Measurements from ENCODE around the gene ZFAND2A.

Gene ZFAND2A

DNA sequence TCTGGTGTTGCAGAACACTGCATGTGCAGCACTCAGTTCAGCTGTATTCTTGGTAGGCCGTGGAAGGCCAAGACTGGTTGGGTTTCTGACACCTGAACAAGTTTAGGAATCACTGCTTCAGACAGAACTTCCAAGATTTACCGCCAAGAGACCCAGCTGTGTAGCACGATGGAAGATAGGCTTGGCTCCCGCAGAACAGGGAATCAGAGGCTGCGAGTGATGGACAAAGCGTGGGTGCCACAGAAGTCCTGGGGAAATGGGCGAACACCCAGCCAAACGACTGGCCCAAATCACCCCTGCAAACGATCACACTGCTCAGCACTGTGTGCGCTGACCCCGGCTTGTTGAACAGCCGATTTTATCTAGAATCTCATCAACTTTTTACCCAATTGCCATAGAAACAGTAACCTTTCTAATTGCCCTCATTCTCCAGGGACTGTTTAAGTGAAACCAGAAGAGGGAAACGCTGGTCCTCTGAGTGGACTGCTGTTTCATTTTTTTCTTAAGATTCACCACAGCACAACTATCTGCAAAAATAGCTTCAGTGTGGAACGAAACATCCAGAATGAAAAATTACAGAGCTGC lies 17.9 kb downstream of the ZFAND2A start:
- TF ChIP-seq CTCF (conservative IDR thresholded peaks at IDR 0.05; ENCODE audit: low read depth, low read length) = no peak
- no peak for DNase-seq (ENCODE audit: low read depth)
- H3K4me3 ChIP-seq (ENCODE audit: low read length) = no peak overlapping the region

- no peak for TF ChIP-seq CTCF (conservative IDR thresholded peaks at IDR 0.05; ENCODE audit: low read depth, low read length)
- no peak overlapping the region for H3K4me3 ChIP-seq (ENCODE audit: low read length)
- no peak for DNase-seq (ENCODE audit: low read depth)
Measured at GRCh38 chr7:1141651-1142050, 18.3 kb downstream of the ZFAND2A start.

DNA sequence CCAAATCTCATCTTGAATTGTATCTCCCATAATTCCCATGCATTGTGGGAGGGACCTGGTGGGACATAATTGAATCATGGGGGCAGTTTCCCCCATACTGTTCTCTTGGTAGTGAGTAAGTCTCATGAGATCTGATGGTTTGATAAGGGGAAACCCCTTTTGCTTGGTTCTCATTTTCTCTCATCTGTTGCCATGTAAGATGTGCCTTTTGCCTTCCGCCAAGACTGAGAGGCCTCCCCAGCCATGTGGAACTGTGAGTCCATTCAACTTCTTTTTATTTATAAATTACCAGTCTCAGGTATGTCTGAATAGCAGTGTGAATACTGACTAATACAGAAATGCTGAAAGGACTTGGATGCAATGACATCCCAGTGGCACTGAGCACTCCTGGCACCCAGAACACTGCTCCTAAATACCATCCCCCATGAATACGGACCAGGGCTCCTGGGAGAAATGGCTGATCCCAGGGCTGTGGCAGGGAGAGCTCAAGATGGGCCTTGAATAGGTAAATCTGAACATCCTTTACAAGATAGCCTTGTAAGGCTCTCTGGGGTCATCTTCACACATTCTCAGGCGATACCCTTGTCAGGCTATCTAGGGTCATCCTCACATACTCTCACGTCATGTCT lies 19.4 kb downstream of the ZFAND2A start:
- no peak overlapping the region for H3K4me3 ChIP-seq (ENCODE audit: low read length)
- no peak for TF ChIP-seq CTCF (conservative IDR thresholded peaks at IDR 0.05; ENCODE audit: low read depth, low read length)
- no peak for DNase-seq (ENCODE audit: low read depth)

DNA sequence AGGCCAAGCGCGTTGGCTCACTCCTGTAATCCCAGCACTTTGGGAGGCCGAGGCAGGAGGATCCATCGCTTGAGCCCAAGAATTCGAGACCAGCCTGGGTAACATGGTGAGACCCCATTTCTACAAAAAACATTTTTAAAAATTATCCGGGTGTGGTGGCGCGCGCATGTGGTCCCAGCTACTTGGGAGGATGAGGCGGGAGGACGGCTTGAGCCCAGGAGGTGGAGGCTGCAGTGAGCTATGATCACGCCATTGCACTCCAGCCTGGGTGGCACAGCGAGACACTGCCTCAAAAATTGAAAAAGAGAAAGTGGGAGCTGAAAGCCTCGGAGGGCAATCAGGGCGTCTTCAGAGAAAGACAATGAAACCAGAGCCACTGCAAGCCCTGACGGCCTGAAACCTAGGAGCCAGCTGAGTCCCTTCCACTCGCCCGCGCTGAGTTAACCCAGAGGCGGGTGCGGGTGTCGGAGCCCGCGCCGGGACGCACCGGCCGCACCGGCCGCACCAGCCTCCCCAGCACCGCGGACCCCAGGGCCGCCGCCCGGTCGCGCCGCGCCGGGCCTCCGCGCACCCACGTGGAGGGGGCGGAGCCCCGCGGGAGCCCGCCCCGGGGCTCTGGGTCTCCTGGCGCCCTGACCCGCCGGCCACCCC lies 22.4 kb downstream of the ZFAND2A start:
- peak overlapping the region; percentile 71 for H3K4me3 ChIP-seq (ENCODE audit: low read length)
- TF ChIP-seq CTCF (conservative IDR thresholded peaks at IDR 0.05; ENCODE audit: low read depth, low read length) = no peak
- no peak for DNase-seq (ENCODE audit: low read depth)

DNA sequence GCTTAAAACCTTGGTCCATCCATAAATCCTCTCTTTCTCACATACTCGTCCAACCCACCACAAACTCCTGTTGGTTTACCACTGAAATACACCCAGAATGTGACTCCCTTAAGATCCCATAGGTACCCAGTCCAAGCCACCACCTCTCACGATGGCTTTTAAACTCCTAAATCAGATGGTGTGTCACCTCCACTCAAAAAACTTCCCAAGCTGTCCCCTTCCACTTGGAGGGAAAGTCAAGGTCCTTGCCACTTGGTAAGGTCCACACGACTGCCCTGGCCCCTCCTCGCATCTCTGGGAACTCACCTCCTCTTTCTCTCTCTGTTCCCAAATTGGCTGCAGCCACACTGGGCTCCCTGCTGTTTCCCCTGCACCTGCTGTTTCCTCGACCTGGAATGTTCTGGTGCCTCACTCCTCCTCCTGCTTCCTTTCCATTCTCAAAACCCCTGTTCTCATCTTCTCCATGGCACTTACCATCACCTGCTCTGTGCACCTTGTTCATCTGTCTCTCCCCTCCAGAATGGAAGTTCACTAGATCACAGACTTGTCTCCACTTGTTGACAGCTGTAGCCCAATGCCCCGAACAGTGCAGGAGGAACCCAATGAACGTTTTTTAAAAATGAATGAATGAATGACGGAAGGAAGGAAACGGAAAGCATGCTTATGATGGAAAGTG lies 23.0 kb downstream of the ZFAND2A start:
- no peak for DNase-seq (ENCODE audit: low read depth)
- H3K4me3 ChIP-seq (ENCODE audit: low read length) = peak overlapping the region; percentile 71
- no peak for TF ChIP-seq CTCF (conservative IDR thresholded peaks at IDR 0.05; ENCODE audit: low read depth, low read length)

- no peak for DNase-seq (ENCODE audit: low read depth)
- no peak for TF ChIP-seq CTCF (conservative IDR thresholded peaks at IDR 0.05; ENCODE audit: low read depth, low read length)
- H3K4me3 ChIP-seq (ENCODE audit: low read length) = no peak overlapping the region
Measured at GRCh38 chr7:1134951-1135350, 25.0 kb downstream of the ZFAND2A start.
